GM18502 (cell line): ENCODE measurements around the gene CCDC85C.
A peak's percentile ranks its signal among the peaks of the same experiment; 100 is the strongest.

Experiments used
- ATAC-seq: cut with Tn5 transposase; IDR thresholded peaks from one replicate; pipeline ENCODE4 v1.9.1; 2021; ENCODE audit warnings: mild to moderate bottlenecking; ENCODE audit not compliant: unreplicated experiment, poor library complexity

CCDC85C gene

GRCh38 chr14:99632410-99633035 lies 28.5 kb upstream of the CCDC85C start:
- no peak for ATAC-seq

GRCh38 chr14:99630202-99630601 lies 26.2 kb upstream of the CCDC85C start:
- ATAC-seq = no peak

GRCh38 chr14:99628887-99629618 lies 25.0 kb upstream of the CCDC85C start:
- ATAC-seq = peak; percentile 86

- no peak for ATAC-seq
Observed at GRCh38 chr14:99627510-99628381, 23.7 kb upstream of the CCDC85C start.

- no peak for ATAC-seq
Observed at GRCh38 chr14:99627100-99627499, 23.1 kb upstream of the CCDC85C start.

- ATAC-seq = no peak
Observed at GRCh38 chr14:99626041-99626648, 22.1 kb upstream of the CCDC85C start.

GRCh38 chr14:99625476-99625875 lies 21.5 kb upstream of the CCDC85C start:
- ATAC-seq = no peak

- ATAC-seq = no peak
Observed at GRCh38 chr14:99624971-99625370, 21.0 kb upstream of the CCDC85C start.

GRCh38 chr14:99624024-99624423 lies 20.0 kb upstream of the CCDC85C start:
- ATAC-seq = no peak

- ATAC-seq = no peak
Observed at GRCh38 chr14:99621948-99622347, 17.9 kb upstream of the CCDC85C start.

- no peak for ATAC-seq
Observed at GRCh38 chr14:99619835-99620834, 16.1 kb upstream of the CCDC85C start.

- no peak for ATAC-seq
Observed at GRCh38 chr14:99616832-99617800, 13.1 kb upstream of the CCDC85C start.

GRCh38 chr14:99615497-99616157 lies 11.6 kb upstream of the CCDC85C start:
- ATAC-seq = no peak

- ATAC-seq = no peak
Observed at GRCh38 chr14:99612738-99613330, 8.8 kb upstream of the CCDC85C start.

- ATAC-seq = no peak
Observed at GRCh38 chr14:99612071-99612737, 8.2 kb upstream of the CCDC85C start.

GRCh38 chr14:99611646-99612045 lies 7.6 kb upstream of the CCDC85C start:
- ATAC-seq = no peak
